CD4-positive, alpha-beta T cell treated with Interleukin-17A for 4 hours (primary cell): ENCODE results near the gene EXOSC1.
A peak's percentile ranks its signal among the peaks of the same experiment; 100 is the strongest.
"Not testable (repeated sequence)": the region's sequence is repeated elsewhere in the genome, so short reads cannot be mapped to it uniquely, and the experiment has no call there.

Experiments
- DNase-seq: peaks from one replicate; pipeline ENCODE4 v3.0.0-alpha.2; 2020; ENCODE audit warnings: mixed read lengths

EXOSC1 gene

GRCh38 chr10:97445722-97446639, at the start of gene EXOSC1, which contains the start of gene ZDHHC16:
Gene EXOSC1, minus strand, starts transcription at chr10:97446006. Its CDS starts 21 bp downstream, at chr10:97445985.
Gene ZDHHC16, plus strand, starts transcription at chr10:97446175. Its CDS starts 5,501 bp downstream, at chr10:97451676.
- peak; percentile 90 for DNase-seq

- DNase-seq: peak; percentile 22
Observed at GRCh38 chr10:97494863-97495506, 49.2 kb upstream of the EXOSC1 start.

- no peak for DNase-seq
Observed at GRCh38 chr10:97494151-97494550, 48.3 kb upstream of the EXOSC1 start.

GRCh38 chr10:97490592-97490991, 44.8 kb upstream of the EXOSC1 start:
- no peak for DNase-seq

GRCh38 chr10:97485647-97486281, 40.0 kb upstream of the EXOSC1 start:
- DNase-seq: no peak

GRCh38 chr10:97483921-97484320, 38.1 kb upstream of the EXOSC1 start:
- no peak for DNase-seq

GRCh38 chr10:97483506-97483905, 37.7 kb upstream of the EXOSC1 start:
- DNase-seq: no peak

- DNase-seq: no peak
Observed at GRCh38 chr10:97482381-97482780, 36.6 kb upstream of the EXOSC1 start.

- no peak for DNase-seq
Observed at GRCh38 chr10:97481071-97481470, 35.3 kb upstream of the EXOSC1 start.

- no peak for DNase-seq
Observed at GRCh38 chr10:97479939-97480338, 34.1 kb upstream of the EXOSC1 start.

GRCh38 chr10:97479410-97479809, 33.6 kb upstream of the EXOSC1 start:
- not testable (repeated sequence) for DNase-seq

GRCh38 chr10:97475936-97476594, 30.3 kb upstream of the EXOSC1 start:
- no peak for DNase-seq

GRCh38 chr10:97474918-97475317, 29.1 kb upstream of the EXOSC1 start:
- no peak for DNase-seq

- not testable (repeated sequence) for DNase-seq
Observed at GRCh38 chr10:97468781-97469180, 23.0 kb upstream of the EXOSC1 start.

- DNase-seq: no peak
Observed at GRCh38 chr10:97468162-97468561, 22.4 kb upstream of the EXOSC1 start.

- no peak for DNase-seq
Observed at GRCh38 chr10:97466755-97467154, 20.9 kb upstream of the EXOSC1 start.

- no peak for DNase-seq
Observed at GRCh38 chr10:97465982-97466381, 20.2 kb upstream of the EXOSC1 start.

GRCh38 chr10:97464226-97464625, 18.4 kb upstream of the EXOSC1 start:
- no peak for DNase-seq

- peak; percentile 55 for DNase-seq
Observed at GRCh38 chr10:97463363-97464132, 17.7 kb upstream of the EXOSC1 start.

- DNase-seq: no peak
Observed at GRCh38 chr10:97462309-97462708, 16.5 kb upstream of the EXOSC1 start.

GRCh38 chr10:97459933-97460332, 14.1 kb upstream of the EXOSC1 start:
- DNase-seq: no peak

- DNase-seq: no peak
Observed at GRCh38 chr10:97459111-97459510, 13.3 kb upstream of the EXOSC1 start.
